ENCODE data around the gene ZNF488.
"Not testable (repeated sequence)": the region's sequence is repeated elsewhere in the genome, so short reads cannot be mapped to it uniquely, and the experiment has no call there.

Gene ZNF488

DNA sequence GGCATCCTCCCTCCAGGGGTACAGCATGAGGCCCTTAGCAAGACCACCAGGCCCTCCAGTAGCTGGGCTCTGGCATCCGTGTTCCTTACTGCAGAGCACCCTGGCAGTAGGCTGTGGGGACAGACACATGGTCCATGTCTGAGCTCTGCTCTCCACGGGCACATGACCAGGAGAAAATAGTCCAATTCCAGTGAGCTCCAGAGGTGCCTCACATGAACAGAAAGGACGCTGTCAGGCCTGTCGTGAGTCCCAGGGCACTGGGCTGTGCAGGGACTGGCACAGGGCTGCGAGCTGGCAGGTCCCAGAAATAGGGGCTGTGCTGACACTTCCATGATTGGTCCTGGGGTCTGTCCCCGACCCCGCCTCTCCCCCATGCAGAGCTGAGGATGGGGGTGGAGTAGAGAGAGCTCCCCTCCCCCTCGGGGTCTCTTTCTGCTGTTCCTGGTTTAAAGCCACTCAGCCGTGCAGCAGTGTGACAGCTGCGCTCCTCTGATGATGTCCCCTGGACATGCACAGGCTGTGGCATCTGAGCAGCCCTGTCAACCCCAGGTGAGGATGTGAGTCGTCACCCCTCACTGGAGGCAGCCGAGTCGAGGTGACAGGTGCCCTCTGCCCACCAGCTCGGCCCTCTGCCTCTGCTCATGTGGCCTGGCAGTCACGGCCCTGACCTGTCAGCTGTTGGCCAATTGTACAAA is 25.2 kb upstream of the ZNF488 start:
- DNase-seq, result no peak

DNA sequence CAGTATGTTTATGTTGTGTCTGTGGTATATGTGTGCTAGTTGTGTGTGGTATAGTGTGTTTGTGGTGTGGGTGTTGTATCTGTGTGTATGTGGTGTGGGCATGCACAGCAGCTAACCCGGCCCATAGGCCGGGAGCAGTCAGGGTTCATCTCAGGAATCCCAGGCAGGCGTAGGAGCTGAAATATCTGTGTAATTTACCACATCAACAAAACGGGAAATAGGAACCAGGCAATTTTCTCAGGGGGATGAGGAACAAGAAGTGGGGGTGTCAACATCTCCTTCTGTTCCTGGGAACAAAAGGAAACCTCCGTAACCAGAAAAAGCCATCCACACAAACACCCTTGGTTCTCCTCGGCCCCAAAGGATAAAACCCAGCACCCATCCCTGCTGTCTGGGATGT is 24.5 kb upstream of the ZNF488 start:
- no peak for DNase-seq

DNA sequence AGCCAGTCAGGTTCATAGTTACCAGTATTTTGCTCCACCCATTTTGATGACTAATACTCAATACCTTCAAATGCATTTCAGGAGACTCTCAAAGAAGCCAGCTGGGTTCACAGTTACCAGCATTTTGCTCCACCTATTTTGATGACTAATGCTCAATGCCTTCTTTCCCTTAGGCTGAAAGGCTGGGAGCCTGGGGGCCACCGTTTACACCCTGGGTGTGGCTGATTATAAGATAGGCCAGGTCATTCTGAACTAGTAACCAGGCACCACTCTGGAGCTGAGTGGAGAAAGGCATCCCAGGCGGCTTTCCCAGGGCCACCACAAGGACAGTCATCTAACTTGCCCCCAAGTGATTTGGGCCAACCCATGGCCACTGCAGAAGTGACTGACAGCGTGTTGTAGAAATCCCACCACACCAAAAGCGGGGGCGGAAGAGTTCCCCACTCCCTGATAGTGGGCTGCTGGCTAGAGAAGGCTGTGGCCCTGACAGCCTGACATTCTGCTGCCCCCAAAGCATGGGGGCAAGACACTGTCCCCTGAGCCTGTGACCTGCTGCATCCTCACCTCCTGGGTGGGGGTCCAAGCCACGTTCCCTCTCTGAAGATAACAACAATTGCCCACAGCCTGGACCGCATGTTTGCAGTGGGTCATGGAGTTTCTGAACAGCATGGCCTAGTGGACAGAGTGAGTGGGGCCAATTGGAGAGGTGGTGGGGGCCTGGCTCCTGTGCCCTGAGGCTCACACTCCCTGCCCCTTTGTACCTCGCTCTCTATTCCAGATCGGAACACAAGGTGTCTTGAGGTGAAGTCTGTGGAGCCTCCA is 23.0 kb upstream of the ZNF488 start:
- DNase-seq, result no peak

DNA sequence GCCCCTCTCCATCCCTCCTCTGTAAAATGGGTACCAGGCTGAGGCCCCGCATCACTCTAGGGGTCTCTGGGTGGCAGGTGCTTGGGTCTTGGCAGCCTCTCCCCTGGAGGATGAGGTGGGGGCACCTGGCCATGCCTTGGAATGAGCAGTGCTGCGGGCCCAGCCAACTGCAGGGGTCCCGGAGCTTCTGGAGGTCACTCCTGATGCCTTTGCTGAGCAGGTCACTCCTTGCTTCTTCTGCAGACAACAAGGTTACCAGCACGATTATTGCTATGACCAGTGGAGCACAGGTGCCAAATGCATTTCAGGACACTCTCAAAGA is 22.4 kb upstream of the ZNF488 start:
- no peak for DNase-seq

DNA sequence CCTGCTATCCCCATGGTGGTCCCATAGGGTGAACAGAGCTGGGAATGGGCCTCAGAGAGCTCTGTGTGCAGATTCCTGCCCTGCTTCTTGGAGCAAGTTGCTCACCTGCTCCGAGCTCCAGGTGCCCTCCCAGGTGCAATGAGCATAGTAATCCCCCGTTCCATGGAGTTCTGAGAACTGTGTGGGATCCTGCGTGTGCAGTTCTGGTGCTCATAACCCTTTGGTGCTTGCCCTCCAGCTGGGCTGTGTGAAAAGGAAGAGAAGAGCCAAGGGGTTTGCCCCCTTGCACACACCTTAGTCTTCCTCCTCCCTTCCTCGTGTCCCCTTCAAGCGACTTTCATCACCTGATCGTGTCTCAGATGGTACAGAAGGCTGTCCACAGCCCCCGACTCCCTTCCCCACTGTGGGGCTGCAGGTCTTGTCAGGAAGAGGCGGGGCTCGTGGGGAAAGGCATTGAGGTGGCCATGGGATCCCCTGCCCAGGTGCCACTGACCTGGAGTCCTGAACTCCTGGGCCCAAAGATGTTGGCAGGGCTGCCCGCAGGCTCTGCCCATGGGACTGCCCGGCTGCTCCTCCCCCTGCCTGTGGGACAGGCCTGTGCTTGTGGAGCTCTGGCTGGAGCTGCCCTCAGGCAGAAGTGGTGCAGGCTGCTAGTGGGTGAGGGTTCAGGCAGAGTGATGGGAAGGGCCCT is 21.9 kb upstream of the ZNF488 start:
- DNase-seq, result no peak

DNA sequence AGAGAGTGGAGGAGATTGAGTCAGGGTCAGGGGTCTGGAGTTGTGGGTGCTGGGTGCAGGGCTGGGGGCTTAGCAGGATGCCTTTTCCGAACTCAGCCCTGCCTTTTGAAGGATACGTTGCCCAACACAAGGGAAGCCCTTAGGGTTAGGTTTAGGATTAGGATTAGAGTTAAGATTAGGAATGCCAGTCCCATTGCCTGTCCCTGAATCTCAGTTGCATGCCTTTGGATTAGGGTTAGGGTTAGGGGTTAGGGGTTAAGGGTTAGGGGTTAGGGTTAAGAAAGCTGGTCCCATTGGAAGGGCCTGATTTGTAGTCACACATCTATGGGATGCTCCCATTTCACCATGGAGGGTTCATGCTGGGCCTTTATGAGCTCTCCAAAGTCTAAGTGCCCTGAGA is 20.8 kb upstream of the ZNF488 start:
- DNase-seq, result no peak

DNA sequence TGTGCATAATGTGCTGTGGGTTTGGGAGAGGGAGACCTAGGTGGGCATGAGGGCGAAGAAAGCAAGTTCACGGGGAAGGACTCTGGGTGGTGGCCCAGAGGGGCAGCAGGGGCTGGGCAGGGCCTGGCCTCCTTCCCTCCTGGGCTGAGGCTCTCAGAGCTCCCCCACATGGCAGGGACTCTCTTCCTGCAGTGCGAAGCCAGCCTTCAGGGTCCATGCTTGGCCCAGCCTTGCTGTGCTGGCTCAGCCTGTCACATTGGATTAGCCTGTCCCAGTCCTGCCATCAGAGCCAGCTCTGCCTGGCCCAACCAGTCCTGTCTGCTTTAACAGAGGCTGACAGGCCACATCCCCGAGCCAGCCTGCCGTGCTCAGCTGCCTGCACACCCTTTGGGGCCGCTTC is 20.4 kb upstream of the ZNF488 start:
- no peak for DNase-seq

DNA sequence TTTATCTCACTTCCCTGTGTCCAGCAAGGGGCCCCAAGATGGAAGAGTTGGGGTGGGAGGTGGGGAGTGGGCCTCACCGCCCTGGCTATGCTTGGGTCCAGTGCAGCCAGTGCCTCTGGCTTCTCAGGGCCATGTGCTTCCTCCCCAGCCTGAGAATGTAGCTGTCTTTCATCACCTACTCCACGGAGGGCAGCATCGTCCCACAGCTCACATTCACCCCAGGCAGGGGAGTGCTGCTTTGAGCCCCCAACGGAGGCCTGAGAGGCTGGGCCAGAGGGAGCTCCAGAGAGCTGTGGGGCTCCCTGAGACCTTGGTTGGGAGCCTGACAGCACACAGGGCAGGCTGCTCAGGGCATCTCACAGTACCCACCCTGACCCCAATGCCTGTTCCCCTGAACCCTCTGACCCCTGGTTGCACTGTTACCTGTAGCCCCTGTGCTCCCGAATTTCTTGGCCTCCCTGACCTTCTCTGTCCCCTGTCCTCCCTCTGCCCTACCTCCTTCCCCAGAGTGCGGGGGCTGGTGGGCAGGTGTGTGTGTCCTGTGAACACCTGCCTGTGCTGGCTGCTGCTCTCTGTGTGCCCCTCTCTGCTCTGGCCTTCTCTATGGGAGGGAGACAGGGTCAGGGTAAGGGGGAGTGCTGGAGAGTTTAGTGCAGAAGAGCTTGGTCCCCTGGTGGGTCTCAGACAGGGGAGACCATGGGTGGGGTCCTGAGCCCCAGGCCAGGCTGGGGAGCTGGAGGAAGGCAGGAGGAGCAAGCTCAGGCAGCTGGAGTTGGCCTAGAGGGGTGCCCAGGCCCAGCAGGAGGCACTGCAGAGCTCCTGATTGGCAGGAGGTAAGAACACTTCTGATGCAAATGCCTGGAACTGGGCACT is 19.6 kb upstream of the ZNF488 start:
- DNase-seq, result no peak

DNA sequence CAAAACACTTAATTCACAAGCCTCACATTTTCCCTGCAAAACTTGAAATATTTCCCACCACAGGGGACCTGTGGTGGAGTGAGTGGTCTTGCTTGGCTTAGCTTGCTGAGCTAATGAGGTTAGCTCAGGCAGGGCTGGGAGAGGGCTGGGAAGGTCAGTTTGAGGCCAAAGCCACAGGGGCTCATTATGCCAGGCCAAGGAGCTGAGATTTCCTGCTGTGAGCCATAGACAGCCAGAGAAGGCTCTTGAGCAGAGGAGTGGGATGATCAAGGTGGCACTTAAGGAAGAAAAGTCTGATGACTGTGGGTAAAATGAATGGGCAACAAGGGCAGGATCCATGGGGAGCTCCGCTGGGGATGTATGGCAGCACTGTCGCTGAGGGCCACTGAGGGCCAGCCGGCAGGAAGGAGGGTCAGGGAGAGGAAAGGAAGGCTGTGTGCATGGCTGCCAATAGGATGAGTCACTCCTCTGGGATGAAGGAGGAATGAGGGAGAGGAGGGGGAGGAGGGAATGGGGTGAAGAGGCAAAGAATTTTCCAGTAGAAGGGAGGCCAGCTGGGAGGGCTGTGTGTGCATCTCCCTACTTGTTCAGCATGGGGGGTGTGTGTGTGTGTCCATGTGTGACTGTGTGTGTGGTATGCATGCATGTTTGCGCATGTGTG is 18.7 kb upstream of the ZNF488 start:
- no peak for DNase-seq

DNA sequence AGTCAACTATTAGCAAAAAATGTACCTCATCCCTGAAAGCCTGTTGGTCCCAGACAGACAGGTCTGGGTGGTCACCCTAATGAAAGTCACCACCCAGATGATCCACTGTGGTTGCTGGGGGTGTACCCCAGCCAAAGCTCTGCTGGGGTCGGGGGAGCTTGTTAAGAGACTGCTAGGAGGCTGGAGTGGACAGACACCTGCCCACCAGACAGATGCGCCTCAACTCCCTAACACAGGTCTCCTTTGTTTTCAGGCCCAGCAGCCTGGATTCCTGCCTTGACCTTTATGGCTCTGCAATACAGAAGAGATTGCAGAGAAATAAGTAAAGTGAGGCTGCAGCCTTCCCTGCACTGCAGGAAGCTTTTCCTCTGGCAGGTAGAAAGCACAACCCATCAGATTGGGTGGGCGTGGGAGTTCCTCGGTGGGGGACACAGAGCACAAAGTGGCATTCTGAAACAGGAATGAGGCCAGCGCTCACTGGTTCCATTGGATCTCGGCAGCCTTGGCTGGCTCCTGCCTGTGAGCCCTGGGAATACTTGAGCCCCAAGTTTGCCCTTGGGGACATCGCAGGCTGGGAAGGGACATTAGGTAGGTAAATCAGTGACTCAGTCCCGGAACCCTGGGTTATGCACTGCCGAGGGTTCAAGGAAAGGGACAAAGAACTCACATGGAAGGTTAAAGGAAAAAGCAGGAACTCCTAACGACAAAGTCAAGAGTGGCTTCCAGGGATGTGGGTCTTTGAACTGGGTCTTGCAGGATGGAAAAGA is 18.0 kb upstream of the ZNF488 start:
- DNase-seq, result no peak

DNA sequence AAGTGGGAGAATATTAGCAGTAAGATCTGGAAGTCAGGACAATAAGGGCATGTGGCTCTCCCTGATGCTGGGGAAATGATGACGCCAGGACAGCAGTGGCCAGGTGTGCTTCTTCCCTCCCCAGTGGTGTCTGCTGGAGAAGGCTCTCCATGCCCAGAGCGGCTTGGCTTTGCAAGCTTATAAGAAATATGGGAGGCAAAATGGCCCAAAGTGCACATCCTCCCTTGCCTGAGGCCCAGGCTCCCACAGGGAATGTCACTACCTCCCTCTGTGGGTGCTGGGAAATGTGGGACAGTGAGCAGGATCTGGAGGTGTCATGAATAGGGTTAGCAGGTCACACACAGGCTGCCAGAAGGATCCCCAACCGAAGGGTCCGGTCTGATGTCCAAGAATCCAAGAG is 17.1 kb upstream of the ZNF488 start:
- no peak for DNase-seq

DNA sequence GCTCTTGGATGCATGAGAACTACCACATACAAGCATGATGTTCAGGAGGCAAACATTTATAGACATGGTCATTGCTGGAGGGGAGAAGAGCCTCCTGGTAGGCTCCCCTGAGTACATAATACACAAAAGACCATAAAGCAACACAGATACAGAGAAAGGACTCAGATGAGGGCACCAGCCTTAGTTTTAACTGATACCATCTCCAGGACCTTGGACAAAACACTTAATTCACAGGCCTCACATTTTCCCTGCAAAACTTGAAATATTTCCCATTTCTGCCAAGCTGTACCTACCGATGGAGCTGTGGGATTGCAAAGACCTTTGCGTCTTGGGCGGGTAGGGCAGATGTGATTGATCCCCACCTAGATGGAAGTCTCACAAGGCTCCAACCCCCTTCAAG is 16.7 kb upstream of the ZNF488 start:
- DNase-seq, result no peak

DNA sequence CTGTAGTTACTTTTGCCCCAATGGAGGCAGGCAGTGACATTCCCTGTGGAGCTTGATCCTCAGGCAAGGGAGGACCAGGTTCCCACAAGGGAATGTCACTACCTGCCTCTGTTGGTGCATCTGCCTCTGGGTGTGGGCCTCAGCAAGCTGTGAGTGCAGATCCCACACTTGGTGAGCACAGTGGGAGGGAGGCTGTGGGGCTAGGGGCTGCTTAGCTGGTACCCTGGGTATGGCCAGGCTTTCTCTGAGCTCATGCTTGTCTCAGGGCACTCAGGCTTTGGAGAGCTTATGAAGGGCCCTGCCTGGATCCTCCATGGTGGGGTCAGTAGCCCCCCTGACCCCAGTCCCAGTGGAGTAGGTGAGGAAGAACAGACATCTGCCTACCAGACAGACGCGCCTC is 16.2 kb upstream of the ZNF488 start:
- no peak for DNase-seq

DNA sequence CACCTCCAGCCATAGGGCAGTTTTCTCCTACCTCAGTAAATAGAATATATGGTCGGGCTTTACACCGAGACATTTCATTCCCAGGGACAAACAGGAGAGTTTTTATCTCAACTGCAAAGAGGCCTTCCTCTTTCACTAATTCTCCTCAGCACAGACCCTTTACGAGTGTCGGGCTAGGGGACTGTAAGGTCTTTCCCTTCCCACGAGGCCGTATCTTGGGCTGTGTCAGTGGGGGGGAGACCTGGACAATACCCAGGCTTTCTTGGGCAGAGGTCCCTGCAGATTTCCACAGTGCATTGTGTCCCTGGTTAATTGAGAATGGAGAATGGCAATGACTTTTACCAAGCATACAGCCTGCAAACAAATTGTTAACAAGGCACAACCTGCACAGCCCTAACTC is 13.2 kb upstream of the ZNF488 start:
- no peak for DNase-seq

DNA sequence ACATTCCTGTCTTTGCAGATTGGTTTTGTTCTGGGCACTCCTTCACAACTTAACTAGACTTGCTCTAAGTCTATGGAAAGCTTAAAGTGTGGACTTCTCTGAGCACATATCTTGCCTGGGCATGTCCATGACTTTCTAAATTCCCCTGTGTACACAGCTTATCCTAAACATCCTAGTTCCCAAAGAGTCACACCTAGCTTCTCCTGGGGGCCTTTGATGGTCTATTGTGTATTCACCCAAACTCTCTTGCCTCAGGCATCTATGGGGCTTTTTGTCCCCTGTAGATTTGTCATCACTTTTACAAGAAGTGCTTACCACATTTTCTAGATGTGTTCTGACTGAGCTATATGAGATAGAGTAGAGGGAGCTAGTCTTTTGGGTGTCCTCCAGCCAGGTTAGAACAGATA is 12.2 kb upstream of the ZNF488 start:
- DNase-seq, result no peak

DNA sequence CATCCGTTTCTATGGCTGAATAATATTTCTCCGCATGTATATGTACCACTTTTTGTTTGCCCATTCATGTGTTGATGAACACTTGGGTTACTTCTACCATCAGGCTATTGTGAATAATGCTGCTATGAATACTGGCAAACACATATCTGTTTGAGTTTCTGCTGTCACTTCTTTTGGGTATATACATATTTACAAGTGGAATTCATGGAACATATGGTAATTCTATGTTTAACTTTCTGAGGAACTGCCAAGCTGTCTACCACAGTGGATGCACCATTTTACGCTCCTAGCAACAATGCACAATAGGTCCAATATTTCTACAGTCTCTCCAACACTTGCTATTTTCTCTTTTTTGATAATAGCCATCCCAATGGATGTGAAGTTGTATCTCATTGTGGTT is 5.5 kb upstream of the ZNF488 start:
- DNase-seq, result no peak

DNA sequence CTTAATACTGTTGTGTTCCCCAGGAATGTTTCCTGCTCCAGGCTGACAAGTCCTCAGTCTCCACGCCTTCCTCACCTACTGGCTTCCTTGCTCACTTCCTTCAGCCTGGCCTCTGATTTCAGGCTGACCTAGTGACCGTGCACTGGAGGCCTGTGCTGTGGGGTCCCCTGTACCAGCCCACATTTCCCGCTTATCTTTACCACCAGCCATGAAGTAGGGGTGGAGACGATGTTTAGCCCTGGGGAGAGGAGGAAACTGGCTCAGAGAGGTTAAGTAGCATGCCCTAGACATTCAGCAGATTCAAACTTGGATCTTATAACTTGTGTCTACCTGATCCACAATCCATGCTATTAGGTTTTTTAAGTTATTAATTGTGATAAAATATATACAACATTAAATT is 4.8 kb upstream of the ZNF488 start:
- no peak for DNase-seq

DNA sequence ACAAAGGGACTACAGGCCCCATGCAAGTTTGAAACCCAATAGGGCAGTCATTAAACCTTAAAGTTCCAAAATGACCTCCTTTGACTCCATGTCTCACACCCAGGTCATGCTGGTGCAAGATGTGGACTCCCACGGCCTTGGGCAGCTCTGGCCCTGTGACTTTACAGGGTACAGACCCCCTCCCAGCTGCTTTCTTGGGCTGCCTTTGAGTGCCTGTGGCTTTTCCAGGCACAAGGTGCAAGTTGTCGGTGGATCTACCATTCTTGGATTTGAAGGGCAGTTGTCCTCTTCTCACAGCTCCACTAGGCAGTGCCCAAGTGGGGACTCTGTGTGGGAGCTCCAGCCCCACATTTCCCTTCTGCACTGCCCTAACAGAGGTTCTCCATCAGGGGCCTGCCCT is 2.0 kb upstream of the ZNF488 start:
- not testable (repeated sequence) for DNase-seq

DNA sequence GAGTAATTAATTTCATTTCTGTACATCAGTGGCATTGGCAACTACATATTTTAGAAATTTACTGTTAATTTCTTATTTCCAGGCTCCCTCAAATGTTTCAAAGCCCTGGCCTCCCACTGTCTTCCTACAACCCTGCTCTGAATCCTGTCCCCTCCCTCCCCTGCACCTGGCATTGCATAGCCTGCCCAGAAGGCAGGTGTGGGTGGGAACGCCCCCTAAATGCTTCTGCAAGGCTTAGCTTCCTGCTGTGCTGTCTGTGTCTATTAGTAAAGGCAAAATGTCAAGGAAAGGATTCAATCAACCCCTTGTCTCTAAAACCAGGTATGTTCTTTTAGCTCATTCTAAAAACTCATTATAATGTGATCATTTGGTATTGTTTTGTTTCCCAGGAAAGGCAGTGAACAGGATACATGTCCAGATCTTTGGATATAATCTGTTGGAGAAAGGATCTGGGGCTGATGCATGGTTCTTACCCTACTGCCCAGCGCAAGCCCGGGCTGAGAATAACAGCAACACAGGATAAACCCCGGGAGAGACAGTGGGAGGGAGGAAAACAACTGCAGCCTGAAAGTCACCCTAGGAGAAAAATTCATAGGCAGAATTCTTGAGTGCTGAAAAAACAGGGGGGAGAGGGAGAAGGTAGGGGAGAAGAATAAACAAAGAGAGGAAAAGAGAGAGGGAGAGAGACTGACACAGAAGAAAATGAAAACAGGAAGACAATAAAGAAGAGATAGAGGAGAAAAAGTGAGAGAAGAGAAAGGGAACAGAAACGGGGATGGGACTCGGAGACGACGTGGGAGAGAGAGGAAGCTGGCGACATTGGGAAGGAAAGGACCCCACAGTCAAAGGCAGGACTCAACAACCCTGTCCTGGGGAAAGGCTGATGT is 589 bp downstream of the ZNF488 start:
- no peak for DNase-seq

DNA sequence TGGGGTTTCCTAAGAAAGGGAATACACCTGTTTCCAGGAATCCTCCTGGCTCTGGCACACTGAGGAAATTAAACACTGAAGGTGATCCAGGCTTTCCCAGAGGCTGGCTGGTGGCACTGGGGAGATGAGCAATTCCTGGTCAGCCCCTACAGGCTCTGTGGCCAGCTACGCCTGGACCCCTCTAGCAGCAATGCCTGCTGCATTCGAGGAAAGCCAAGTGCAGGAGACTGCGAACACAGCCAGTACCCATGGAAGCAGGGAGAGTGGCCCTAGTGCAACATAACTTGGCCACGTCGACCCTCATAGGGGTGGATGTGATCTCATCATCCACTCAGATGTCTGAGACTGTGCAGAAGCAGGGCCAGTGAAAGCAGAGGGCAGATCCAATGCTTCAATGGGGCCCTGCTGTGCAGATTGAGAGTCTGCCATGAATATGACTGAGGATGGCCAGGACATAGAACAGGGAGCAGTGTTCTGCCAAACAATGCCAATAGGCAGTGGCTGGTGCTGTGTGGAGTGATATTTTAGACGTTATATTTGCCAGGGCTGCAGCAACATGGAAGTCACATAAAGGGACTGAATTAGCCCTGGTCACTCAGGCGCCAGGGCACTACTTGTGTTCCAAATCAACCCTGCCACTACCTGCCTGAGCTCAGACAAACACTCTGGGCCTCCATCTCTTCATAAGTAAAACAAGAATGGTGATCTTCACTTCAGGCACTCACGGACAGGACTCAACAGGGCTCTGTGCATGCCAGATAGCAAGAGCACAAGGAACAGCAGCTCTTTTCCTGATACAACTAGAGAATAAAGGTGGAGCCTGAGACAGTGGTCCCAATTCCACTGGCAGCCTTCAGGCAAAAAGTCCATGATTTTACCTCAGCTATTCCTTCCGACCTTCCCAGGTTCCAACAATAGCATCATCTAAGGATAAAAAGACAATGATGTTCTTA is 2.4 kb downstream of the ZNF488 start:
- DNase-seq, result no peak
